Fibroblast of lung (primary cell): ENCODE data around the gene MS4A18. TPM values are rescaled to one million over a fixed set of nuclear protein-coding genes. Genes with fewer than 3 reads are reported as not detected.

Experiments
- DNase-seq, 2 donors: peaks; one replicate each; pipeline versions ENCODE4 v3.0.0 to v3.0.0-alpha.2; 2010; ENCODE audit warnings: low read depth in 2 of 2
- H2AFZ ChIP-seq: 2 replicates; pipeline ENCODE4 v1.5.1; 2012; ENCODE audit warnings: low read length, control low read depth, inconsistent platforms
- H3K27ac ChIP-seq: 2 replicates; pipeline ENCODE4 v1.5.1; 2011; ENCODE audit warnings: low read length, control low read depth; ENCODE audit not compliant: insufficient read depth
- H3K27me3 ChIP-seq: 2 replicates; pipeline ENCODE4 v1.5.1; 2011; ENCODE audit warnings: mild to moderate bottlenecking, low read length; ENCODE audit not compliant: control insufficient read depth, insufficient read depth
- H3K36me3 ChIP-seq: 2 replicates; pipeline ENCODE4 v1.5.1; 2011; ENCODE audit warnings: low read length; ENCODE audit not compliant: control insufficient read depth, insufficient read depth
- H3K4me1 ChIP-seq: 2 replicates; pipeline ENCODE4 v1.5.1; 2011; ENCODE audit warnings: low read length; ENCODE audit not compliant: control insufficient read depth, insufficient read depth; ENCODE audit errors: extremely low read depth
- H3K4me2 ChIP-seq: 2 replicates; pipeline ENCODE4 v1.5.1; 2011; ENCODE audit warnings: low read length, control low read depth; ENCODE audit not compliant: insufficient read depth; ENCODE audit errors: extremely low read depth
- H3K4me3 ChIP-seq, 4 experiments: fragments of 200-600 bp in 1 of 4; sonication (generic) in 1 of 4; replicated peaks in 1 of 4; 2 replicates each; pipeline ENCODE4 v1.5.1; 2011 to 2016; ENCODE audit warnings: low read length in 4 of 4, low read depth in 3 of 4, mild to moderate bottlenecking in 3 of 4, control low read depth in 2 of 4, inconsistent platforms in 1 of 4, mixed read lengths in 1 of 4; ENCODE audit not compliant: insufficient read depth in 1 of 4; ENCODE audit errors: control extremely low read depth in 1 of 4
- H3K79me2 ChIP-seq: 2 replicates; pipeline ENCODE4 v1.5.1; 2012; ENCODE audit warnings: mild to moderate bottlenecking, low read length, inconsistent platforms; ENCODE audit not compliant: control insufficient read depth, insufficient read depth
- H3K9ac ChIP-seq: 2 replicates; pipeline ENCODE4 v1.5.1; 2011; ENCODE audit warnings: mild to moderate bottlenecking, low read length, control low read depth; ENCODE audit not compliant: insufficient read depth
- H3K9me3 ChIP-seq: 2 replicates; pipeline ENCODE4 v1.5.1; 2012; ENCODE audit warnings: low read depth, low read length; ENCODE audit not compliant: control insufficient read depth, insufficient read depth
- H4K20me1 ChIP-seq: 2 replicates; pipeline ENCODE4 v1.5.1; 2011; ENCODE audit warnings: low read length; ENCODE audit not compliant: control insufficient read depth, insufficient read depth; ENCODE audit errors: extremely low read depth
- CTCF ChIP-seq, 2 donors: IDR thresholded peaks in 1 of 2; conservative IDR thresholded peaks in 1 of 2; 1 replicate in 1 of 2; 2 replicates in 1 of 2; pipeline ENCODE4 v1.5.1; 2011 to 2012; ENCODE audit warnings: low read length in 2 of 2, control low read depth in 1 of 2, inconsistent platforms in 1 of 2, low read depth in 1 of 2, mild to moderate bottlenecking in 1 of 2
- EZH2 ChIP-seq: IDR thresholded peaks from 2 replicates; pipeline ENCODE4 v1.5.1; 2012; ENCODE audit warnings: low read length, control low read depth, mild to moderate bottlenecking; ENCODE audit errors: missing control alignments
- polyA plus RNA-seq, 2 donors: library from polyadenylated mRNA; depleted of rRNA in 1 of 2; stranded (reverse) in 1 of 2; unstranded in 1 of 2; fragments of >200 nt; gene quantifications; 2 replicates each; pipeline ENCODE4 v1.2.1, GENCODE V29; 2011 to 2012; ENCODE audit warnings: missing spikeins in 1 of 2
- total RNA-seq: library from RNA; depleted of rRNA; stranded (reverse); fragments of >200 nt; gene quantifications from 2 replicates; pipeline ENCODE4 v1.2.1, GENCODE V29; 2014

MS4A18 gene
- total and polyA plus RNA-seq, 2 donors (not counting 1 experiment from before 2014, with no cell fraction given), result not detected

GRCh38 chr11:60791153-60791933, 66.8 kb downstream of the MS4A18 start:
- Histone ChIP-seq H3K9ac (no peak overlapping the region), H3K4me2 (no peak overlapping the region), H3K79me2 (no peaks in the 10 kb centered on the region), H3K36me3 (no peaks in the 10 kb centered on the region), H4K20me1 (no peaks in the 10 kb centered on the region), H2AFZ (no peak overlapping the region), H3K27ac (no peak overlapping the region), H3K4me1 (peaks cover 3% of the 10 kb centered on the region), H3K4me3 (no peak overlapping the region), H3K27me3 (peaks cover 5% of the 10 kb centered on the region), H3K9me3 (no peaks in the 10 kb centered on the region)
- no peak for TF ChIP-seq EZH2
- TF ChIP-seq CTCF (conservative IDR thresholded peaks at IDR 0.05 in 1 of 2, IDR thresholded peaks at IDR 0.05 in 1 of 2; ENCODE audit: low read depth in 1 of 2, low read length in 2 of 2), result no peak
- no peak for DNase-seq

- TF ChIP-seq CTCF (conservative IDR thresholded peaks at IDR 0.05 in 1 of 2, IDR thresholded peaks at IDR 0.05 in 1 of 2; ENCODE audit: low read depth in 1 of 2, low read length in 2 of 2) (no peak), EZH2 (no peak)
- peaks cover 5% of the 10 kb centered on the region for H3K27me3 ChIP-seq
- no peaks in the 10 kb centered on the region for H3K79me2 ChIP-seq
- no peaks in the 10 kb centered on the region for H4K20me1 ChIP-seq
- H3K4me1 ChIP-seq, result no peaks in the 10 kb centered on the region
- H3K9ac ChIP-seq, result no peak overlapping the region
- no peak overlapping the region for H3K4me2 ChIP-seq
- no peak overlapping the region for H3K27ac ChIP-seq
- no peak for DNase-seq
- no peak overlapping the region for H2AFZ ChIP-seq
- no peak overlapping the region for H3K4me3 ChIP-seq
- no peaks in the 10 kb centered on the region for H3K9me3 ChIP-seq
- no peaks in the 10 kb centered on the region for H3K36me3 ChIP-seq
Measured at GRCh38 chr11:60792521-60792920, 68.0 kb downstream of the MS4A18 start.

Other genes with a start within 250 kb of the MS4A18 start
- gene MS4A12, start 231.9 kb upstream of the MS4A18 start, total RNA-seq, result not detected in 2 replicates
- not detected in 2 replicates for gene MS4A12, start 231.9 kb upstream of the MS4A18 start, polyA plus RNA-seq
- gene MS4A13, start 209.3 kb upstream of the MS4A18 start, total RNA-seq, result not detected in 2 replicates
- not detected in 2 replicates for gene MS4A13, start 209.3 kb upstream of the MS4A18 start, polyA plus RNA-seq
- gene MS4A8, start 25.1 kb upstream of the MS4A18 start, total RNA-seq, result not detected in 2 replicates
- not detected in 2 replicates for gene MS4A8, start 25.1 kb upstream of the MS4A18 start, polyA plus RNA-seq
- not detected in 2 replicates for gene MS4A15, start 32.1 kb downstream of the MS4A18 start, total RNA-seq
- gene MS4A15, start 32.1 kb downstream of the MS4A18 start, polyA plus RNA-seq, result not detected in 2 replicates
- not detected in 2 replicates for gene MS4A10, start 60.6 kb downstream of the MS4A18 start, total RNA-seq
- not detected in 2 replicates for gene MS4A10, start 60.6 kb downstream of the MS4A18 start, polyA plus RNA-seq
- gene CCDC86, start 117.4 kb downstream of the MS4A18 start, total RNA-seq, result 7.2 and 7.4 TPM in 2 replicates
- 14.9 and 29.4 TPM in 2 replicates for gene CCDC86, start 117.4 kb downstream of the MS4A18 start, polyA plus RNA-seq
- gene PTGDR2, start 131.2 kb downstream of the MS4A18 start, total RNA-seq, result 0.26 and 0.33 TPM in 2 replicates
- 0.45 and 2.4 TPM in 2 replicates for gene PTGDR2, start 131.2 kb downstream of the MS4A18 start, polyA plus RNA-seq
- gene ZP1, start 142.8 kb downstream of the MS4A18 start, total RNA-seq, result under 0.01 TPM in 1 of 2 replicates, not detected in the other
- gene ZP1, start 142.8 kb downstream of the MS4A18 start, polyA plus RNA-seq, result 0.62 TPM in 1 of 2 replicates, not detected in the other
- 34.7 and 37.7 TPM in 2 replicates for gene PRPF19, start 181.9 kb downstream of the MS4A18 start, total RNA-seq
- gene PRPF19, start 181.9 kb downstream of the MS4A18 start, polyA plus RNA-seq, result 32.6 and 55.6 TPM in 2 replicates
- 18.7 and 21.5 TPM in 2 replicates for gene TMEM109, start 189.4 kb downstream of the MS4A18 start, total RNA-seq
- 34.9 and 42.4 TPM in 2 replicates for gene TMEM109, start 189.4 kb downstream of the MS4A18 start, polyA plus RNA-seq
- gene TMEM132A, start 199.7 kb downstream of the MS4A18 start, total RNA-seq, result 13.2 and 20.8 TPM in 2 replicates
- 6.7 and 6.9 TPM in 2 replicates for gene TMEM132A, start 199.7 kb downstream of the MS4A18 start, polyA plus RNA-seq
- 19.5 and 29.9 TPM in 2 replicates for gene SLC15A3, start 227.5 kb downstream of the MS4A18 start, total RNA-seq
- 5.8 and 10.5 TPM in 2 replicates for gene SLC15A3, start 227.5 kb downstream of the MS4A18 start, polyA plus RNA-seq
- gene CD6, start 247.0 kb downstream of the MS4A18 start, total RNA-seq, result not detected in 2 replicates
- not detected in 2 replicates for gene CD6, start 247.0 kb downstream of the MS4A18 start, polyA plus RNA-seq